Stimulated activated CD4-positive, alpha-beta T cell treated with anti-CD3 and anti-CD28 coated beads, Interleukin-2, amount 100 ng/mL, for 48 hours (primary cell): ENCODE data around the gene DISC1.

Source experiments
- DNase-seq, 2 donors: peaks; one replicate each; pipeline ENCODE4 v3.0.0-alpha.2; 2020

Gene DISC1

DNA sequence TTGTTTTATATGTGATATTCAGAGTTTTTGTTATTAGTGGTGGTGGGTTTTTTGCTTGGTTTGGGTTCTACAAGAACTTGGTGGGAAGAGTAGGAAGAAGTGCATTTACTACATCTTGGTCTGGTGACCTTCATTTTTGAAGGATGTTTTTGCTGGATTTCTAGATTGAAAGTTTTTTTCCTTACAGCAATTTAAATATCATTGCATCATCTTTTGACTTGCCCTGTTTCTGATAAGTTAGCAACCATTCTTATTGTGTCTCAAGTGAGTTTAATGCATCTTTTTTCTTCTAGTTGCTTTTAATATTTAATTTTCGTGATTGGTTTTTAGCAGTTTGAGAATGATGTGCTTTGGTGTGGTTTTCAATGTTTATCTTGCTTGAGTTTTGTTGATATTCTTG, 447.7 kb downstream of the DISC1 start:
- DNase-seq: no peak

DNA sequence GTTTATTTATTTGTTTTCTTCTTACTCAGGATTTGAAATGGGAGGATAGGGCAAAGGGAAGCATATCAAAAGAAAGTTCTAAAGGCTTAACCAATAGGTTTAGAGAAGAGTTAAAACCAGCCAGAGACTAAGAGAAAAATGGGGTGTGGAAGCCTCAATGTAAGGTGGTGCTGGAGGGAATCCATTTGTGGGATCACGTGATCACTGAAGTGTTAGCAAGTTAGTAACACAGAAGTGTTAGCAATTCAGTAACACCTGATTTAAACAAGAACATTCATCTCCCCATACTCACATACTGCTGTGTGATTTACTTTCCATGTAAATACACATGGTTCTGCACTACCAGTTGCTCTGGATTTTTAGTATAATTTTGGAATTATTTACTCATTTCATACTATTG, 451.2 kb downstream of the DISC1 start:
- DNase-seq: no peak

DNA sequence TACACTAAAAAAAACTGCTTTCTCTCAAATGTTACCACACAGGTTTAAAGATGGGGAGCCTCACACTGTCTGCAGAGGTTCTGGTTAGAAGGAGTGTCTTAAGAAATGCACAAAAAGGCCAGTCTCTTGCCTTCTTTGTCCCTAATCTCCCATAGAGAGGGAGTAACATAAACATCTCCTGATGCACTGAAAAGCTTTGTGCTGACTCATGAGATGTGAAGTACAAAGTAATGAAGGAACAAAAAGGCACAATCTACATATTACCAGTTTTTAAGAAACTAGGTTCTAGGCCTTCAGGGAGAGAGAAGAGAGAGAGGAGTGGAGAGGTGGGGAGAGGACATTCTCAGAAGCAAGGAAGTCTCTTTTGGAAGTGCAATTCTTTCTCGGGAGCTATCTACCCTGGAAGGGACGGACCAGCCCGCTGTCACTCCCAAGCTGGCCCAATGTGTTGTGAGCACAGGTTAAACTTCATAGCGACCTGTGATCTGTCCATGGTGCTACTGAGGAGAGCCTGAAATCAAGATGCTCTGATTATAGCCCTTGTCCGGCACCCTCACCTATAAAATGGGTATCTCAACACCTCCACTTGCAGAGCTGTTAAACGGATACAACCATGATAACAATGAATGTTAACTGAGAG, 458.1 kb downstream of the DISC1 start:
- no peak for DNase-seq

DNA sequence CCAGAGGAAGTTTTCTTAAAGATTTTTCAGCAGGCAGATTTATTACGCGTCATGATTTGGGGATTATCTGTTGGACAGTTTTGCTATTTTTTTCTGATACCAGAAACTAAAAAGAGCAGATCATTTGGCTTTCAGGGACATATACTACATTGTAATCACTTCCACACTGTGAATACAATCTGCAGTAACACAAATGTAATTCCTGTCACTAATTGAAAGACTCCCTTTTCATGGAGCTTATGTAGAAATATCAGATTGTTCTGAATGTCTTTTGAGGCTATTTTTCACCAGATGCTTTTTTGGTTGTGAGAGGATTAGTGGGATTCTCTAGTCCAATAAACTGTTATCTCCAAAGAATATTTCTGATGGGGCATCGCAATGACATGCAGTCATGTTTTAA, 464.2 kb downstream of the DISC1 start:
- no peak for DNase-seq
